Measurements from ENCODE around the gene RPL37A.

Gene RPL37A

GRCh38 chr2:216498379-216499352 is at the start of gene RPL37A:
TSS of gene RPL37A (plus strand) at chr2:216498844. CDS start at chr2:216498875, 31 bp downstream.
- DNase-seq (ENCODE audit: low spot score) = peak; percentile 97

GRCh38 chr2:216450346-216450745 is 48.3 kb upstream of the RPL37A start:
- no peak for DNase-seq (ENCODE audit: low spot score)

- no peak for DNase-seq (ENCODE audit: low spot score)
These were observed 47.9 kb upstream of the RPL37A start for GRCh38 chr2:216450784-216451183.

GRCh38 chr2:216453955-216454614 is 44.6 kb upstream of the RPL37A start:
- no peak for DNase-seq (ENCODE audit: low spot score)

- no peak for DNase-seq (ENCODE audit: low spot score)
These were observed 35.5 kb upstream of the RPL37A start for GRCh38 chr2:216463148-216463547.

- no peak for DNase-seq (ENCODE audit: low spot score)
These were observed 34.4 kb upstream of the RPL37A start for GRCh38 chr2:216464104-216464720.

- peak; percentile 33 for DNase-seq (ENCODE audit: low spot score)
These were observed 33.0 kb upstream of the RPL37A start for GRCh38 chr2:216465579-216466195.

- DNase-seq (ENCODE audit: low spot score) = no peak
These were observed 30.8 kb upstream of the RPL37A start for GRCh38 chr2:216467845-216468244.

- DNase-seq (ENCODE audit: low spot score) = no peak
These were observed 29.0 kb upstream of the RPL37A start for GRCh38 chr2:216469661-216470060.

- DNase-seq (ENCODE audit: low spot score) = no peak
These were observed 25.5 kb upstream of the RPL37A start for GRCh38 chr2:216473187-216473586.

- DNase-seq (ENCODE audit: low spot score) = no peak
These were observed 23.5 kb upstream of the RPL37A start for GRCh38 chr2:216474925-216475670.

- no peak for DNase-seq (ENCODE audit: low spot score)
These were observed 22.9 kb upstream of the RPL37A start for GRCh38 chr2:216475767-216476166.

GRCh38 chr2:216477283-216478035 is 21.2 kb upstream of the RPL37A start:
- DNase-seq (ENCODE audit: low spot score) = no peak

GRCh38 chr2:216478151-216478550 is 20.5 kb upstream of the RPL37A start:
- DNase-seq (ENCODE audit: low spot score) = peak; percentile 78

- no peak for DNase-seq (ENCODE audit: low spot score)
These were observed 19.9 kb upstream of the RPL37A start for GRCh38 chr2:216478791-216479190.

- DNase-seq (ENCODE audit: low spot score) = no peak
These were observed 18.4 kb upstream of the RPL37A start for GRCh38 chr2:216480221-216480620.

GRCh38 chr2:216482640-216483039 is 16.0 kb upstream of the RPL37A start:
- no peak for DNase-seq (ENCODE audit: low spot score)

- DNase-seq (ENCODE audit: low spot score) = no peak
These were observed 13.4 kb upstream of the RPL37A start for GRCh38 chr2:216485237-216485636.

- no peak for DNase-seq (ENCODE audit: low spot score)
These were observed 12.9 kb upstream of the RPL37A start for GRCh38 chr2:216485745-216486144.

GRCh38 chr2:216486271-216486670 is 12.4 kb upstream of the RPL37A start:
- no peak for DNase-seq (ENCODE audit: low spot score)

- DNase-seq (ENCODE audit: low spot score) = no peak
These were observed 11.9 kb upstream of the RPL37A start for GRCh38 chr2:216486708-216487107.
